HG03521 (cell line): ENCODE results near the gene VPS41.
"Not testable (repeated sequence)": the region's sequence is repeated elsewhere in the genome, so short reads cannot be mapped to it uniquely, and the experiment has no call there.

Source experiments
- ATAC-seq: cut with Tn5 transposase; IDR thresholded peaks from one replicate; pipeline ENCODE4 v1.9.1; 2021; ENCODE audit warnings: mild to moderate bottlenecking, moderate library complexity; ENCODE audit not compliant: unreplicated experiment

Gene VPS41

GRCh38 chr7:38858259-38858884 is 50.6 kb downstream of the VPS41 start:
- no peak for ATAC-seq

GRCh38 chr7:38855867-38856266 is 53.1 kb downstream of the VPS41 start:
- no peak for ATAC-seq

- no peak for ATAC-seq
Measured at GRCh38 chr7:38855386-38855785, 53.6 kb downstream of the VPS41 start.

GRCh38 chr7:38854947-38855346 is 54.0 kb downstream of the VPS41 start:
- ATAC-seq = not testable (repeated sequence)

- ATAC-seq = no peak
Measured at GRCh38 chr7:38851321-38851720, 57.7 kb downstream of the VPS41 start.

- ATAC-seq = no peak
Measured at GRCh38 chr7:38846280-38846679, 62.7 kb downstream of the VPS41 start.

- no peak for ATAC-seq
Measured at GRCh38 chr7:38844952-38845563, 63.9 kb downstream of the VPS41 start.

GRCh38 chr7:38842746-38843145 is 66.2 kb downstream of the VPS41 start:
- ATAC-seq = no peak

GRCh38 chr7:38840736-38841460 is 68.1 kb downstream of the VPS41 start:
- ATAC-seq = peak; percentile 56

- no peak for ATAC-seq
Measured at GRCh38 chr7:38839851-38840250, 69.1 kb downstream of the VPS41 start.

GRCh38 chr7:38838725-38839385 is 70.1 kb downstream of the VPS41 start:
- no peak for ATAC-seq

- ATAC-seq = no peak
Measured at GRCh38 chr7:38834357-38834756, 74.6 kb downstream of the VPS41 start.

- ATAC-seq = no peak
Measured at GRCh38 chr7:38833329-38833728, 75.7 kb downstream of the VPS41 start.

GRCh38 chr7:38831259-38831996 is 77.6 kb downstream of the VPS41 start:
- no peak for ATAC-seq

GRCh38 chr7:38830826-38831225 is 78.2 kb downstream of the VPS41 start:
- no peak for ATAC-seq

- ATAC-seq = no peak
Measured at GRCh38 chr7:38829488-38830165, 79.4 kb downstream of the VPS41 start.

- ATAC-seq = no peak
Measured at GRCh38 chr7:38828026-38828425, 81.0 kb downstream of the VPS41 start.

- ATAC-seq = no peak
Measured at GRCh38 chr7:38825721-38826440, 83.1 kb downstream of the VPS41 start.

GRCh38 chr7:38824948-38825347 is 84.0 kb downstream of the VPS41 start:
- no peak for ATAC-seq

GRCh38 chr7:38822549-38822948 is 86.4 kb downstream of the VPS41 start:
- no peak for ATAC-seq
